Endothelial cell of umbilical vein (primary cell): Measurements from ENCODE around the gene PAK2. TPM values are rescaled to one million over a fixed set of nuclear protein-coding genes. Genes with fewer than 3 reads are reported as not detected.

Experiments used
- BruUV-seq: library from RNA; stranded (reverse); fragments of 400-500 nt; replicated peaks from 2 replicates; lab custom pipeline; 2021; lab: Mats Ljungman, UMichigan
- CTCF ChIA-PET: fragments of 300-600, 350-600 bp; sonication (Branson Sonifier 250); formaldehyde crosslinking; loops from one replicate; lab custom pipeline; 2021; ENCODE audit warnings: antibody characterized with exemption, inconsistent platforms; lab: Charles Lee
- POLR2A ChIA-PET: fragments of 300-600, 350-600 bp; sonication (Branson Sonifier 250); formaldehyde crosslinking; loops from one replicate; lab custom pipeline; 2021; ENCODE audit warnings: antibody characterized with exemption, inconsistent platforms; lab: Charles Lee
- DNase-seq: peaks from one replicate; pipeline ENCODE4 v3.0.0-alpha.2; 2011; ENCODE audit warnings: low read depth, low spot score
- FAIRE-seq: peaks from 2 replicates; lab custom pipeline; 2011; peaks lifted over from hg19 to GRCh38; lab: Jason Lieb, UNC
- H2AFZ ChIP-seq: 2 replicates; pipeline ENCODE4 v1.6.0; 2012; ENCODE audit warnings: low read depth, low read length, control low read depth, inconsistent platforms
- H3K27ac ChIP-seq: 2 replicates; pipeline ENCODE4 v1.5.1; 2011; ENCODE audit warnings: low read depth, mild to moderate bottlenecking, control low read depth, low read length, moderate library complexity; ENCODE audit not compliant: insufficient read depth
- H3K27me3 ChIP-seq, 2 experiments: 2 replicates each; pipeline versions ENCODE4 v1.6.0 to v1.6.1; 2011; ENCODE audit warnings: low read length in 2 of 2, mixed read lengths in 1 of 2; ENCODE audit not compliant: control insufficient read depth in 2 of 2, insufficient read depth in 2 of 2
- H3K36me3 ChIP-seq, 2 experiments: 2 replicates in 1 of 2; 3 replicates in 1 of 2; pipeline ENCODE4 v1.5.1; 2011; ENCODE audit warnings: low read length in 2 of 2, mild to moderate bottlenecking in 1 of 2, moderate library complexity in 1 of 2; ENCODE audit not compliant: control insufficient read depth in 2 of 2, insufficient read depth in 2 of 2; ENCODE audit errors: extremely low read depth in 1 of 2
- H3K4me1 ChIP-seq: 3 replicates; pipeline ENCODE4 v1.5.1; 2011; ENCODE audit warnings: mild to moderate bottlenecking, low read length; ENCODE audit not compliant: control insufficient read depth, insufficient read depth; ENCODE audit errors: extremely low read depth
- H3K4me2 ChIP-seq: 2 replicates; pipeline ENCODE4 v1.6.1; 2011; ENCODE audit warnings: low read length, control low read depth, mixed read lengths; ENCODE audit not compliant: insufficient read depth
- H3K4me3 ChIP-seq, 3 experiments: fragments of 200-600 bp in 1 of 3; sonication (generic), shearing (Covaris generic) in 1 of 3; replicated peaks in 1 of 3; 2 replicates each; pipeline ENCODE4 v1.5.1; 2011 to 2016; ENCODE audit warnings: control low read depth in 3 of 3, low read length in 3 of 3, mild to moderate bottlenecking in 2 of 3, inconsistent platforms in 1 of 3, low read depth in 1 of 3, moderate library complexity in 1 of 3; ENCODE audit not compliant: insufficient read depth in 1 of 3
- H3K79me2 ChIP-seq: 2 replicates; pipeline ENCODE4 v1.6.0; 2012; ENCODE audit warnings: low read length, inconsistent platforms; ENCODE audit not compliant: control insufficient read depth, insufficient read depth
- H3K9ac ChIP-seq: replicated peaks from 2 replicates; pipeline ENCODE3; 2011; ENCODE audit warnings: low read length, control low read depth; ENCODE audit not compliant: insufficient read depth; ENCODE audit errors: extremely low read depth
- H3K9me1 ChIP-seq: replicated peaks from 3 replicates; pipeline ENCODE4 v1.6.0; 2011; ENCODE audit warnings: mild to moderate bottlenecking, low read length; ENCODE audit not compliant: control insufficient read depth, insufficient read depth; ENCODE audit errors: extremely low read depth
- H3K9me3 ChIP-seq: replicated peaks from 2 replicates; pipeline ENCODE4 v1.5.1; 2012; ENCODE audit warnings: low read length, inconsistent platforms; ENCODE audit not compliant: control insufficient read depth, insufficient read depth
- H4K20me1 ChIP-seq: replicated peaks from 2 replicates; pipeline ENCODE3; 2011; ENCODE audit warnings: mild to moderate bottlenecking, low read length; ENCODE audit not compliant: control insufficient read depth, insufficient read depth; ENCODE audit errors: extremely low read depth
- EZH2 ChIP-seq: IDR thresholded peaks from 2 replicates; pipeline ENCODE4 v1.6.1; 2012; ENCODE audit warnings: borderline replicate concordance, low read depth, mild to moderate bottlenecking, moderate library complexity, low read length, inconsistent platforms; ENCODE audit not compliant: severe bottlenecking
- FOS ChIP-seq: IDR thresholded peaks from 2 replicates; pipeline ENCODE4 v1.6.1; 2011; ENCODE audit warnings: mild to moderate bottlenecking, low read length, moderate library complexity, borderline replicate concordance; ENCODE audit not compliant: insufficient read depth
- GATA2 ChIP-seq: IDR thresholded peaks from 2 replicates; pipeline ENCODE4 v1.7.0; 2011; ENCODE audit warnings: low read depth, mild to moderate bottlenecking, moderate library complexity, mixed read lengths, low read length; ENCODE audit not compliant: insufficient read length, insufficient read depth
- JUN ChIP-seq: IDR thresholded peaks from 2 replicates; pipeline ENCODE4 v1.6.1; 2011; ENCODE audit warnings: borderline replicate concordance, low read depth; ENCODE audit not compliant: insufficient read length, insufficient read depth
- MAX ChIP-seq: IDR thresholded peaks from 2 replicates; pipeline ENCODE4 v1.6.1; 2011; ENCODE audit not compliant: insufficient read depth, insufficient read length
- POLR2A ChIP-seq: IDR thresholded peaks from 2 replicates; pipeline ENCODE4 v1.6.1; 2012; ENCODE audit warnings: low read depth, mild to moderate bottlenecking, control low read depth, low read length
- POLR2AphosphoS5 ChIP-seq: IDR thresholded peaks from 2 replicates; pipeline ENCODE4 v1.6.1; 2012; ENCODE audit warnings: low read depth, mild to moderate bottlenecking, control low read depth, low read length, moderate library complexity; ENCODE audit not compliant: insufficient read depth
- dilution Hi-C: fragments of 300-500 bp; cut with MboI; formaldehyde crosslinking; loops from one replicate; pipeline ENCODE4 v1.15.0; 2019; ENCODE audit warnings: low sequenced_read_pairs; ENCODE audit not compliant: extremely low pct_ligation_motif_present
- intact Hi-C: fragments of 100-400 bp; cut with micrococcal nuclease; formaldehyde crosslinking; loops from one replicate; pipeline ENCODE4 v1.10.0; 2022
- polyA plus RNA-seq, 4 experiments: library from polyadenylated mRNA; depleted of rRNA in 3 of 4; stranded (reverse) in 3 of 4; unstranded in 1 of 4; fragments of >200 nt; gene quantifications; 2 replicates each; pipeline versions ENCODE4 v1.2.1 to v1.2.3, GENCODE V29; 2011 to 2012; ENCODE audit warnings: missing spikeins in 1 of 4
- total RNA-seq: library from RNA; stranded (reverse); gene quantifications from 2 replicates; pipeline ENCODE4 v1.2.3, GENCODE V29; 2021

The PAK2 gene
- total and polyA plus RNA-seq, 2 donors (not counting 3 experiments of a cell fraction or from before 2014, with no cell fraction given): 22.6 to 98.9 TPM

- Histone ChIP-seq H3K4me2 (no peak overlapping the region), H3K4me3 (no peak overlapping the region), H4K20me1 (no peaks in the 10 kb centered on the region), H3K9ac (no peak overlapping the region), H3K4me1 (peaks cover 23% of the 10 kb centered on the region), H2AFZ (no peak overlapping the region), H3K79me2 (peaks cover 43% of the 10 kb centered on the region), H3K36me3 (peaks cover 0 to 5% of the 10 kb centered on the region in 2 experiments), H3K9me3 (no peaks in the 10 kb centered on the region), H3K9me1 (no peaks in the 10 kb centered on the region), H3K27ac (no peak overlapping the region), H3K27me3 (no peaks in the 10 kb centered on the region)
- intact Hi-C loops: no loop called here
- no peak for DNase-seq
- TF ChIP-seq FOS (no peak), EZH2 (no peak), POLR2A (no peak), JUN (no peak), POLR2AphosphoS5 (no peak), GATA2 (no peak)
- no TSS peak for BruUV-seq
- dilution Hi-C loops: no loop called here
- FAIRE-seq: no peak
- ChIA-PET CTCF (interaction anchor here (1.3 to 1.4 kb wide), 2 partner anchors 47 to 49 kb away, joined by 3 to 4 read pairs; no protein-coding TSS in a partner anchor), POLR2A (no interaction called here)
Measured at GRCh38 chr3:196789885-196790359, 50.3 kb downstream of the PAK2 start.

DNA sequence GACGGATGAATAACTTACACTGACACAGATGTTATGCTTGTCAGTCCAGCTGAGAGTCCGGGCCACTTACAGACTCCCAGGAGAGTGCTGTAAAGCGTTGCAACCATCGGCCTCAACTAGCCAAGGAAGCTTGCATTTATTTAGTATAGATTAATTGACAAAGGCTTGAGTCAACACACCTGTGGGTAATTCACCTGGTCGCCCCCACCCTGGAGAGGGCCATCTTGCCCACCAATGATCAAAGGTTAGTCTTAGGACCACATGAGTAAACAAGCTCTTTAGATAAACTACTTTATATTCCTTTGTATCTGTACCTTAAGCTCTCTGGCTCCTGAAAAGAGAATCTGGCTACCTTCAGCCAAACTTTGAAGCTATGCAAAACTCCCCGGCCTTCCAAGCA is 51.0 kb downstream of the PAK2 start:
- H3K9me1 ChIP-seq: no peaks in the 10 kb centered on the region
- no peak overlapping the region for H3K27ac ChIP-seq
- H4K20me1 ChIP-seq: no peaks in the 10 kb centered on the region
- no peak overlapping the region for H3K4me2 ChIP-seq
- ChIA-PET CTCF (interaction anchor here (1.3 to 1.4 kb wide), 2 partner anchors 47 to 50 kb away, joined by 3 to 4 read pairs; no protein-coding TSS in a partner anchor), POLR2A (no interaction called here)
- H3K9me3 ChIP-seq: no peaks in the 10 kb centered on the region
- no peaks in the 10 kb centered on the region for H3K27me3 ChIP-seq
- FAIRE-seq (no peak), DNase-seq (no peak)
- TF ChIP-seq MAX: no peak
- no TSS peak for BruUV-seq
- dilution Hi-C loops: no loop called here
- no peak overlapping the region for H3K9ac ChIP-seq
- H2AFZ ChIP-seq: no peak overlapping the region
- H3K4me3 ChIP-seq: no peak overlapping the region
- H3K36me3 ChIP-seq: peaks cover 0 to 5% of the 10 kb centered on the region in 2 experiments
- H3K4me1 ChIP-seq: peaks cover 23% of the 10 kb centered on the region
- H3K79me2 ChIP-seq: peaks cover 39% of the 10 kb centered on the region
- intact Hi-C loops: no loop called here
